ENCODE measurements around the gene FOXN3.

FOXN3 gene

GRCh38 chr14:89185919-89186855 lies 230.8 kb downstream of the FOXN3 start:
- H3K4me3 ChIP-seq (ENCODE audit: low read depth, low read length), result no peak overlapping the region
- no peak overlapping the region for H3K27ac ChIP-seq
- in situ Hi-C loops (cut with HindIII; ENCODE audit: low pct_ligation_motif_present, low sequenced_read_pairs), result no loop called here
- no peaks in the 10 kb centered on the region for H3K27me3 ChIP-seq (replicated peaks)
- no peaks in the 10 kb centered on the region for H3K36me3 ChIP-seq (replicated peaks)
- DNase-seq, result peak; percentile 49
- no peak for TF ChIP-seq CTCF (IDR thresholded peaks at IDR 0.05; ENCODE audit: low read depth, low read length, missing control alignments)

GRCh38 chr14:89184952-89185351 lies 232.1 kb downstream of the FOXN3 start:
- in situ Hi-C loops (cut with HindIII; ENCODE audit: low pct_ligation_motif_present, low sequenced_read_pairs), result no loop called here
- no peak for TF ChIP-seq CTCF (IDR thresholded peaks at IDR 0.05; ENCODE audit: low read depth, low read length, missing control alignments)
- no peak overlapping the region for H3K27ac ChIP-seq
- H3K27me3 ChIP-seq (replicated peaks), result no peaks in the 10 kb centered on the region
- H3K36me3 ChIP-seq (replicated peaks), result no peaks in the 10 kb centered on the region
- DNase-seq, result no peak
- H3K4me3 ChIP-seq (ENCODE audit: low read depth, low read length), result no peak overlapping the region

DNA sequence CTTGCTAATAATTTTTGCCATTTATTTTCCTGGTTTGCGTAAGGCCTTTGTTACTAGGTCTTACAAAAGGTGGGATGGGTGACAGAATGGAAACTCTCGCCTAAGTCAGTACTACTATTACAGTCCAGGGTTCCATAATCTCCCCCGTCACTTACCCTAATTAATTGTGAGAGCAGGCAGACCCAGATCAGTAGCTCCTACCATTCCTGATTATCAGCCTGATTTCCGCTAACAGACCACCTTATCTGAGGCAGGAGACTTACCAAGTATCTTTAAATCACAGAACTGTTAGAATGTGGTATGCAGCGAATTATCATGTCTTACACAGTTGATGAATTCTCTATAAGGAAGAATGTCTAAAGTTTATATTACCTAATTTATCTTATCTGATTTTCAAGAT lies 234.7 kb downstream of the FOXN3 start:
- no peak overlapping the region for H3K4me3 ChIP-seq (ENCODE audit: low read depth, low read length)
- no peaks in the 10 kb centered on the region for H3K36me3 ChIP-seq (replicated peaks)
- no peak overlapping the region for H3K27ac ChIP-seq
- no peak for DNase-seq
- no peaks in the 10 kb centered on the region for H3K27me3 ChIP-seq (replicated peaks)
- TF ChIP-seq CTCF (IDR thresholded peaks at IDR 0.05; ENCODE audit: low read depth, low read length, missing control alignments), result no peak
- in situ Hi-C loops (cut with HindIII; ENCODE audit: low pct_ligation_motif_present, low sequenced_read_pairs), result no loop called here

- in situ Hi-C loops (cut with HindIII; ENCODE audit: low pct_ligation_motif_present, low sequenced_read_pairs), result no loop called here
- no peak for TF ChIP-seq CTCF (IDR thresholded peaks at IDR 0.05; ENCODE audit: low read depth, low read length, missing control alignments)
- no peak for DNase-seq
- Histone ChIP-seq H3K36me3 (replicated peaks) (no peaks in the 10 kb centered on the region), H3K4me3 (ENCODE audit: low read depth, low read length) (no peak overlapping the region), H3K27me3 (replicated peaks) (no peaks in the 10 kb centered on the region), H3K27ac (no peak overlapping the region)
Observed at GRCh38 chr14:89180546-89180945, 236.5 kb downstream of the FOXN3 start.

- in situ Hi-C loops (cut with HindIII; ENCODE audit: low pct_ligation_motif_present, low sequenced_read_pairs), result no loop called here
- no peak for DNase-seq
- TF ChIP-seq CTCF (IDR thresholded peaks at IDR 0.05; ENCODE audit: low read depth, low read length, missing control alignments), result no peak
- Histone ChIP-seq H3K36me3 (replicated peaks) (no peaks in the 10 kb centered on the region), H3K4me3 (ENCODE audit: low read depth, low read length) (no peak overlapping the region), H3K27me3 (replicated peaks) (no peaks in the 10 kb centered on the region), H3K27ac (no peak overlapping the region)
Observed at GRCh38 chr14:89179891-89180404, 237.1 kb downstream of the FOXN3 start.
